K562 (cell line): ENCODE measurements around the gene NDOR1. TPM values are rescaled to one million over a fixed set of nuclear protein-coding genes. Genes with fewer than 3 reads are reported as not detected.

ENCODE experiments used
- BDP1 ChIP-seq: IDR thresholded peaks from 3 replicates; pipeline ENCODE4 v1.6.1; 2011; ENCODE audit not compliant: insufficient read length, insufficient read depth
- CBX1 ChIP-seq: sonication (generic); IDR thresholded peaks from 2 replicates; pipeline ENCODE4 v1.6.1; 2016; ENCODE audit warnings: antibody characterized with exemption, low read depth, mild to moderate bottlenecking
- DPF2 ChIP-seq: fragments of 450-650 bp; IDR thresholded peaks from 2 replicates; pipeline ENCODE4 v1.6.1; 2016
- ETV6 ChIP-seq, 3 experiments: fragments of 150-350 bp in 1 of 3; sonication (generic) in 1 of 3; formaldehyde crosslinking in 1 of 3; IDR thresholded peaks; 2 replicates each; pipeline versions ENCODE4 v1.6.1 to v1.8.0; 2014 to 2022; ENCODE audit warnings: borderline replicate concordance in 2 of 3, low read depth in 2 of 3, antibody characterized with exemption in 1 of 3, low read length in 1 of 3, mild to moderate bottlenecking in 1 of 3, missing genetic modification reagents in 1 of 3
- FOXA1 ChIP-seq: fragments of 450-650 bp; IDR thresholded peaks from 2 replicates; pipeline ENCODE4 v1.6.1; 2016; ENCODE audit warnings: mild to moderate bottlenecking, borderline replicate concordance
- GABPB1 ChIP-seq: sonication (generic); formaldehyde crosslinking; IDR thresholded peaks from 2 replicates; pipeline ENCODE4 v1.8.0; 2022; ENCODE audit warnings: mild to moderate bottlenecking, missing genetic modification reagents
- IFI16 ChIP-seq: fragments of 250-450 bp; sonication (Bioruptor Pico); IDR thresholded peaks from 2 replicates; pipeline ENCODE4 v2.1.2; 2022; ENCODE audit warnings: mild to moderate bottlenecking, inconsistent platforms
- IRF1 ChIP-seq: sonication (generic); formaldehyde crosslinking; IDR thresholded peaks from 2 replicates; pipeline ENCODE4 v1.8.0; 2022; ENCODE audit warnings: missing genetic modification reagents, mild to moderate bottlenecking, borderline replicate concordance
- KDM4B ChIP-seq, 2 experiments: fragments of 450-650 bp in 1 of 2; sonication (generic) in 1 of 2; IDR thresholded peaks; 2 replicates each; pipeline ENCODE4 v1.6.1; 2016 to 2017; ENCODE audit warnings: borderline replicate concordance in 2 of 2, antibody characterized with exemption in 1 of 2, low read depth in 1 of 2, mild to moderate bottlenecking in 1 of 2
- MED1 ChIP-seq: sonication (generic); formaldehyde crosslinking; IDR thresholded peaks from 2 replicates; pipeline ENCODE4 v1.8.1; 2023; ENCODE audit warnings: missing genetic modification reagents, borderline replicate concordance
- NEUROD1 ChIP-seq: fragments of 150-350 bp; IDR thresholded peaks from 2 replicates; pipeline ENCODE4 v1.6.1; 2014; ENCODE audit warnings: borderline replicate concordance, low read length, low read depth; ENCODE audit not compliant: partially characterized antibody
- NR2C2 ChIP-seq, 2 experiments: fragments of 200-800 bp in 1 of 2; sonication (Bioruptor generic) in 1 of 2; sonication (generic) in 1 of 2; formaldehyde crosslinking in 1 of 2; IDR thresholded peaks; 2 replicates each; pipeline versions ENCODE4 v1.6.1 to v1.8.0; 2016 to 2022; ENCODE audit warnings: mild to moderate bottlenecking in 1 of 2, missing compliant biosample characterization in 1 of 2, missing genetic modification characterization in 1 of 2, missing genetic modification reagents in 1 of 2
- NUFIP1 ChIP-seq: fragments of 450-650 bp; IDR thresholded peaks from 2 replicates; pipeline ENCODE4 v1.6.1; 2018; ENCODE audit not compliant: partially characterized antibody
- PRPF4 ChIP-seq: fragments of 200-400 bp; formaldehyde crosslinking; IDR thresholded peaks from one replicate; pipeline ENCODE4 v1.6.1; 2017; ENCODE audit warnings: low read length, low read depth, mild to moderate bottlenecking; ENCODE audit not compliant: insufficient read depth, poor library complexity, severe bottlenecking
- RBM22 ChIP-seq: fragments of 200-400 bp; formaldehyde crosslinking; IDR thresholded peaks from 2 replicates; pipeline ENCODE4 v1.6.1; 2018; ENCODE audit warnings: low read length, low read depth; ENCODE audit not compliant: poor library complexity, severe bottlenecking
- RNF2 ChIP-seq: sonication (generic); IDR thresholded peaks from 2 replicates; pipeline ENCODE4 v1.6.1; 2016
- YY1 ChIP-seq, 3 experiments: IDR thresholded peaks; 2 replicates each; pipeline ENCODE4 v1.6.1; 2011; ENCODE audit warnings: low read length in 2 of 3, mild to moderate bottlenecking in 2 of 3, moderate library complexity in 2 of 3, borderline replicate concordance in 1 of 3, control low read depth in 1 of 3, low read depth in 1 of 3; ENCODE audit not compliant: insufficient read depth in 3 of 3, insufficient replicate concordance in 2 of 3, control insufficient read depth in 1 of 3, insufficient read length in 1 of 3; ENCODE audit errors: extremely low read depth in 1 of 3
- ZNF511 ChIP-seq: sonication (generic); formaldehyde crosslinking; IDR thresholded peaks from 2 replicates; pipeline ENCODE4 v1.8.0; 2022; ENCODE audit warnings: mild to moderate bottlenecking, missing genetic modification reagents
- polyA plus RNA-seq, 8 experiments: library from polyadenylated mRNA; depleted of rRNA in 4 of 8; stranded (reverse) in 5 of 8; unstranded in 3 of 8; fragments of >200 nt; fragmentation: Nextera tagmentation in 2 of 8; fragmentation: Illumina TruSeq in 1 of 8; extraction: Ambion mirVana in 2 of 8; extraction: Trizol in 1 of 8; gene quantifications; 2 replicates each; pipeline versions ENCODE4 v1.2.1 to v1.2.3, GENCODE V29; 2011 to 2014; ENCODE audit warnings: inconsistent platforms in 1 of 8, missing spikeins in 1 of 8
- total RNA-seq, 7 experiments: library from RNA; depleted of rRNA in 6 of 7; stranded (reverse); fragments of >200 nt in 6 of 7; fragmentation: Illumina TruSeq in 2 of 7; extraction: Trizol in 2 of 7; gene quantifications; 2 replicates each; pipeline versions ENCODE4 v1.2.1 to v1.2.3, GENCODE V29; 2011 to 2021; ENCODE audit warnings: low replicate concordance in 1 of 7
- TF ChIP-seq, protein P1 (sequence below), 2 experiments: IDR thresholded peaks; 2 replicates each; pipeline ENCODE4 v1.6.1; 2012; ENCODE audit warnings: improper control_type of control experiment in 2 of 2, low read depth in 2 of 2, low read length in 2 of 2, borderline replicate concordance in 1 of 2
- TF ChIP-seq, protein P2 (sequence below): fragments of 450-650 bp; IDR thresholded peaks from 2 replicates; pipeline ENCODE4 v1.6.1; 2016

NDOR1 gene
- total and polyA plus RNA-seq, 9 of the 15 experiments (the other 6 are each of a cell fraction or from before 2014, with no cell fraction given), result 0.06 to 36.9 (median 6.9) TPM

- TF ChIP-seq NEUROD1, result peak; percentile 49
- peak; percentile 40 for TF ChIP-seq RBM22
- 0 out of 4 replicates have a peak, but pooled peaks of 1 of the 2 experiments have one; percentile 53 for TF ChIP-seq KDM4B (IDR thresholded peaks at IDR 0.05; ENCODE audit: borderline replicate concordance in 2 of 2, low read depth in 1 of 2)
- TF ChIP-seq GABPB1, result peak; percentile 86
- TF ChIP-seq, protein P1, sequence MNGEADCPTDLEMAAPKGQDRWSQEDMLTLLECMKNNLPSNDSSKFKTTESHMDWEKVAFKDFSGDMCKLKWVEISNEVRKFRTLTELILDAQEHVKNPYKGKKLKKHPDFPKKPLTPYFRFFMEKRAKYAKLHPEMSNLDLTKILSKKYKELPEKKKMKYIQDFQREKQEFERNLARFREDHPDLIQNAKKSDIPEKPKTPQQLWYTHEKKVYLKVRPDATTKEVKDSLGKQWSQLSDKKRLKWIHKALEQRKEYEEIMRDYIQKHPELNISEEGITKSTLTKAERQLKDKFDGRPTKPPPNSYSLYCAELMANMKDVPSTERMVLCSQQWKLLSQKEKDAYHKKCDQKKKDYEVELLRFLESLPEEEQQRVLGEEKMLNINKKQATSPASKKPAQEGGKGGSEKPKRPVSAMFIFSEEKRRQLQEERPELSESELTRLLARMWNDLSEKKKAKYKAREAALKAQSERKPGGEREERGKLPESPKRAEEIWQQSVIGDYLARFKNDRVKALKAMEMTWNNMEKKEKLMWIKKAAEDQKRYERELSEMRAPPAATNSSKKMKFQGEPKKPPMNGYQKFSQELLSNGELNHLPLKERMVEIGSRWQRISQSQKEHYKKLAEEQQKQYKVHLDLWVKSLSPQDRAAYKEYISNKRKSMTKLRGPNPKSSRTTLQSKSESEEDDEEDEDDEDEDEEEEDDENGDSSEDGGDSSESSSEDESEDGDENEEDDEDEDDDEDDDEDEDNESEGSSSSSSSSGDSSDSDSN (IDR thresholded peaks at IDR 0.05; ENCODE audit: borderline replicate concordance in 1 of 2, low read depth in 2 of 2, low read length in 2 of 2), result no peak
- TF ChIP-seq DPF2, result peak; percentile 76
- no peak for TF ChIP-seq PRPF4
- TF ChIP-seq FOXA1, result peak; percentile 61; the same call in 1 of the 2 replicates
- TF ChIP-seq NUFIP1, result no peak
- TF ChIP-seq, protein P2, sequence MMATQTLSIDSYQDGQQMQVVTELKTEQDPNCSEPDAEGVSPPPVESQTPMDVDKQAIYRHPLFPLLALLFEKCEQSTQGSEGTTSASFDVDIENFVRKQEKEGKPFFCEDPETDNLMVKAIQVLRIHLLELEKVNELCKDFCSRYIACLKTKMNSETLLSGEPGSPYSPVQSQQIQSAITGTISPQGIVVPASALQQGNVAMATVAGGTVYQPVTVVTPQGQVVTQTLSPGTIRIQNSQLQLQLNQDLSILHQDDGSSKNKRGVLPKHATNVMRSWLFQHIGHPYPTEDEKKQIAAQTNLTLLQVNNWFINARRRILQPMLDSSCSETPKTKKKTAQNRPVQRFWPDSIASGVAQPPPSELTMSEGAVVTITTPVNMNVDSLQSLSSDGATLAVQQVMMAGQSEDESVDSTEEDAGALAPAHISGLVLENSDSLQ, result peak; percentile 74
- TF ChIP-seq CBX1, result peak; percentile 39; the same call in 1 of the 2 replicates
- TF ChIP-seq YY1 (IDR thresholded peaks at IDR 0.05; ENCODE audit: borderline replicate concordance in 1 of 3, control insufficient read depth in 1 of 3, extremely low read depth in 1 of 3, insufficient read depth in 3 of 3, insufficient read length in 1 of 3, insufficient replicate concordance in 2 of 3, low read depth in 1 of 3, low read length in 2 of 3), result peak in 2 of 3 experiments; percentile 87 to 88
- TF ChIP-seq IRF1, result no peak
- no peak for TF ChIP-seq IFI16
- no peak for TF ChIP-seq BDP1
- peak; percentile 57; the same call in 1 of the 2 replicates for TF ChIP-seq ZNF511 (CRISPR knock-in tag)
- peak; percentile 73; the same call in 1 of the 2 replicates for TF ChIP-seq RNF2
- TF ChIP-seq MED1 (CRISPR knock-in tag), result no peak
- TF ChIP-seq ETV6 (IDR thresholded peaks at IDR 0.05; ENCODE audit: borderline replicate concordance in 1 of 2, low read depth in 2 of 2, low read length in 1 of 2), result 0 out of 4 replicates have a peak, but pooled peaks of 1 of the 2 experiments have one; percentile 39
- no peak for TF ChIP-seq ETV6 (CRISPR knock-in tag; IDR thresholded peaks at IDR 0.05; ENCODE audit: borderline replicate concordance)
- TF ChIP-seq NR2C2 (CRISPR knock-in tag; IDR thresholded peaks at IDR 0.05), result no peak
- TF ChIP-seq NR2C2 (tag; IDR thresholded peaks at IDR 0.05), result peak; percentile 24; the same call in 1 of the 2 replicates
Measured at GRCh38 chr9:137236238-137236935, 30.9 kb downstream of the NDOR1 start (continued).
